Stimulated activated CD4-positive, alpha-beta T cell treated with anti-CD3 and anti-CD28 coated beads, TNF-alpha, amount 100 ng/mL, for 24 hours (primary cell): ENCODE results near the gene CRYBG3.

ENCODE experiments used
- DNase-seq, 3 experiments: peaks; one replicate each; pipeline ENCODE4 v3.0.0-alpha.2; 2020; ENCODE audit warnings: low read depth in 3 of 3

The CRYBG3 gene

GRCh38 chr3:97971679-97972567 is 150.1 kb downstream of the CRYBG3 start, which contains the start of gene RIOX2:
Gene RIOX2 (minus strand): TSS chr3:97972431. CDS start chr3:97967593, 4,838 bp downstream.
- peak; percentile 58 to 74 (median 62) for DNase-seq

GRCh38 chr3:97972976-97973375 is 151.2 kb downstream of the CRYBG3 start:
- DNase-seq: no peak

- no peak for DNase-seq
Measured at GRCh38 chr3:97974996-97975395, 153.2 kb downstream of the CRYBG3 start.

GRCh38 chr3:97975466-97975865 is 153.7 kb downstream of the CRYBG3 start:
- DNase-seq: no peak

- DNase-seq: no peak
Measured at GRCh38 chr3:97979610-97980009, 157.8 kb downstream of the CRYBG3 start.

- no peak for DNase-seq
Measured at GRCh38 chr3:97981886-97982285, 160.1 kb downstream of the CRYBG3 start.

- no peak for DNase-seq
Measured at GRCh38 chr3:97983933-97984491, 162.2 kb downstream of the CRYBG3 start.

- no peak for DNase-seq
Measured at GRCh38 chr3:97987306-97987705, 165.5 kb downstream of the CRYBG3 start.

- DNase-seq: no peak
Measured at GRCh38 chr3:97988784-97989568, 167.2 kb downstream of the CRYBG3 start.

GRCh38 chr3:97990624-97991292 is 168.9 kb downstream of the CRYBG3 start:
- peak in 1 of 3 experiments; percentile 15 for DNase-seq

- DNase-seq: no peak
Measured at GRCh38 chr3:97991293-97991682, 169.5 kb downstream of the CRYBG3 start.

GRCh38 chr3:97992547-97993173 is 170.8 kb downstream of the CRYBG3 start:
- no peak for DNase-seq

GRCh38 chr3:97993526-97993925 is 171.7 kb downstream of the CRYBG3 start:
- no peak for DNase-seq

- DNase-seq: no peak
Measured at GRCh38 chr3:97994328-97994945, 172.6 kb downstream of the CRYBG3 start.
